CD4-positive, alpha-beta memory T cell (primary cell): ENCODE results near the gene CSNK1G3. TPM values are rescaled to one million over a fixed set of nuclear protein-coding genes. Genes with fewer than 3 reads are reported as not detected.

Experiments used
- CTCF ChIA-PET: fragments of 350-600 bp; sonication (Branson Sonifier 250); formaldehyde crosslinking; loops from one replicate; lab custom pipeline; 2021; ENCODE audit warnings: inconsistent platforms; ENCODE audit not compliant: partially characterized antibody; lab: Charles Lee
- POLR2A ChIA-PET: fragments of 350-600 bp; sonication (Branson Sonifier 250); formaldehyde crosslinking; loops from one replicate; lab custom pipeline; 2021; ENCODE audit not compliant: partially characterized antibody; lab: Charles Lee
- DNase-seq, 5 donors: peaks; one replicate each; pipeline versions ENCODE4 v3.0.0 to v3.0.0-alpha.2; 2020 to 2022; ENCODE audit warnings: mixed read lengths in 1 of 5
- H3K27ac ChIP-seq: one replicate; pipeline ENCODE4 v1.7.0; 2013; ENCODE audit warnings: low read depth, low read length
- H3K27me3 ChIP-seq: 2 replicates; pipeline ENCODE4 v1.7.0; 2013; ENCODE audit warnings: mild to moderate bottlenecking, low read length, moderate library complexity; ENCODE audit not compliant: insufficient read depth
- H3K36me3 ChIP-seq: 2 replicates; pipeline ENCODE4 v1.7.0; 2013; ENCODE audit warnings: mild to moderate bottlenecking, low read length, moderate library complexity; ENCODE audit not compliant: insufficient read depth
- H3K4me1 ChIP-seq: 2 replicates; pipeline ENCODE4 v1.7.0; 2013; ENCODE audit warnings: mild to moderate bottlenecking, low read length, moderate library complexity; ENCODE audit not compliant: insufficient read depth
- H3K4me3 ChIP-seq, 2 donors: one replicate each; pipeline ENCODE4 v1.7.0; 2013; ENCODE audit warnings: low read length in 2 of 2, mild to moderate bottlenecking in 1 of 2
- H3K9me3 ChIP-seq, 2 donors: one replicate each; pipeline ENCODE4 v1.7.0; 2013; ENCODE audit warnings: low read length in 2 of 2, control low read depth in 1 of 2; ENCODE audit not compliant: control insufficient read depth in 1 of 2
- H3K27ac Mint-ChIP-seq, 7 donors: one replicate each; pipeline ENCODE4 v1.8.0; 2020 to 2021; ENCODE audit warnings: mixed read lengths in 7 of 7, mild to moderate bottlenecking in 6 of 7, inconsistent platforms in 3 of 7, moderate library complexity in 3 of 7
- H3K27me3 Mint-ChIP-seq, 2 donors: one replicate each; pipeline ENCODE4 v1.8.0; 2020 to 2021; ENCODE audit warnings: mixed read lengths in 2 of 2
- H3K36me3 Mint-ChIP-seq, 2 donors: one replicate each; pipeline ENCODE4 v1.8.0; 2020 to 2021; ENCODE audit warnings: mixed read lengths in 2 of 2, inconsistent platforms in 1 of 2, mild to moderate bottlenecking in 1 of 2
- H3K4me1 Mint-ChIP-seq, 4 donors: one replicate each; pipeline ENCODE4 v1.8.0; 2020 to 2021; ENCODE audit warnings: mixed read lengths in 4 of 4, mild to moderate bottlenecking in 1 of 4
- H3K4me3 Mint-ChIP-seq, 8 donors: one replicate each; pipeline ENCODE4 v1.8.0; 2020 to 2021; ENCODE audit warnings: mixed read lengths in 8 of 8, mild to moderate bottlenecking in 7 of 8, moderate library complexity in 6 of 8, inconsistent platforms in 3 of 8
- H3K9me3 Mint-ChIP-seq, 8 donors: one replicate each; pipeline ENCODE4 v1.8.0; 2020 to 2021; ENCODE audit warnings: mixed read lengths in 8 of 8, mild to moderate bottlenecking in 5 of 8, inconsistent platforms in 3 of 8, moderate library complexity in 1 of 8
- intact Hi-C: fragments of 100-400 bp; cut with micrococcal nuclease; formaldehyde crosslinking; loops from one replicate; pipeline ENCODE4 v1.15.1; 2023
- polyA plus RNA-seq, 2 donors: library from polyadenylated mRNA; unstranded; fragments of 300-500 nt; fragmentation: Illumina TruSeq; gene quantifications; one replicate each; pipeline ENCODE4 v1.2.3, GENCODE V29; 2021
- total RNA-seq, 2 experiments: library from RNA; stranded (reverse); gene quantifications; one replicate each; pipeline ENCODE4 v1.2.3, GENCODE V29; 2021

The CSNK1G3 gene
- total and polyA plus RNA-seq, 4 experiments from 2014 or later: 23.2 to 93.0 (median 56.5) TPM

GRCh38 chr5:123512611-123513461 is 859 bp downstream of the CSNK1G3 start:
- H3K27me3 ChIP-seq: no peaks in the 10 kb centered on the region
- Mint-ChIP-seq H3K27ac (peak overlapping the region; percentile 87 to 98 (median 93)), H3K9me3 (no peaks in the 10 kb centered on the region), H3K4me1 (peaks cover 29 to 59% (median 40%) of the 10 kb centered on the region in 4 donors), H3K36me3 (peaks cover 0 to 9% of the 10 kb centered on the region in 2 donors), H3K27me3 (no peaks in the 10 kb centered on the region), H3K4me3 (peak overlapping the region; percentile 87 to 96 (median 92))
- peak overlapping the region; percentile 71 for H3K27ac ChIP-seq
- peak overlapping the region; percentile 40 to 75 for H3K4me3 ChIP-seq
- CTCF ChIA-PET: interaction anchor here (1.3 to 2.7 kb wide), 2 partner anchors 89 to 90 kb away, joined by 20 to 21 read pairs; partner anchors contain the start of gene CEP120
- no peaks in the 10 kb centered on the region for H3K36me3 ChIP-seq
- no peaks in the 10 kb centered on the region for H3K9me3 ChIP-seq
- POLR2A ChIA-PET: interaction anchor here (0.8 to 10.4 kb wide), 8 partner anchors 10 to 98 kb away, joined by 3 to 181 read pairs (median 3); partner anchors contain the start of gene CEP120
- intact Hi-C loops: loop anchor here (1.0 to 10.0 kb wide), 6 partner anchors 36 to 1551 kb away; partner anchors contain the start of genes CEP120, SNX2, SNX24 and SRFBP1
- H3K4me1 ChIP-seq: peaks cover 49% of the 10 kb centered on the region
- peak; percentile 37 to 57 (median 41) for DNase-seq

- Histone ChIP-seq H3K27me3 (no peaks in the 10 kb centered on the region), H3K9me3 (no peaks in the 10 kb centered on the region), H3K4me3 (no peak overlapping the region), H3K27ac (no peak overlapping the region), H3K36me3 (no peaks in the 10 kb centered on the region), H3K4me1 (peaks cover 55% of the 10 kb centered on the region)
- intact Hi-C loops: loop anchor here (5.0 to 10.0 kb wide), 3 partner anchors 98 to 1552 kb away; partner anchors contain the start of genes SNX24 and SRFBP1
- H3K27me3 Mint-ChIP-seq: no peaks in the 10 kb centered on the region
- peaks cover 0 to 9% of the 10 kb centered on the region in 2 donors for H3K36me3 Mint-ChIP-seq
- peak overlapping the region; percentile 10 to 90 (median 77) for H3K27ac Mint-ChIP-seq
- DNase-seq: no peak
- CTCF ChIA-PET: interaction anchor here (1.0 to 2.7 kb wide), 3 partner anchors 8 to 100 kb away, joined by 3 to 20 read pairs (median 3); partner anchors contain the start of gene CEP120
- H3K4me3 Mint-ChIP-seq: peak overlapping the region in 6 of 8 donors; percentile 8 to 59 (median 38)
- H3K4me1 Mint-ChIP-seq: peaks cover 40 to 76% (median 56%) of the 10 kb centered on the region in 4 donors
- POLR2A ChIA-PET: interaction anchor here (10.4 kb wide), 1 partner anchor 92 kb away, joined by 181 read pairs; the partner anchor contains the start of gene CEP120
- H3K9me3 Mint-ChIP-seq: no peaks in the 10 kb centered on the region
These were observed 2.8 kb downstream of the CSNK1G3 start for GRCh38 chr5:123514615-123515355.

- intact Hi-C loops: loop anchor here (10.0 kb wide), 1 partner anchor 671 kb away; the partner anchor contains the start of gene SNX24
- Mint-ChIP-seq H3K4me3 (peak overlapping the region in 7 of 8 donors; percentile 1 to 54 (median 21)), H3K36me3 (peaks cover 0 to 9% of the 10 kb centered on the region in 2 donors), H3K27ac (peak overlapping the region; percentile 3 to 88 (median 45)), H3K27me3 (no peaks in the 10 kb centered on the region), H3K4me1 (peaks cover 40 to 72% (median 56%) of the 10 kb centered on the region in 4 donors), H3K9me3 (no peaks in the 10 kb centered on the region)
- Histone ChIP-seq H3K36me3 (no peaks in the 10 kb centered on the region), H3K27me3 (no peaks in the 10 kb centered on the region), H3K27ac (no peak overlapping the region), H3K9me3 (no peaks in the 10 kb centered on the region), H3K4me3 (no peak overlapping the region), H3K4me1 (peaks cover 55% of the 10 kb centered on the region)
- DNase-seq: peak; percentile 50 to 77 (median 64)
- ChIA-PET POLR2A (interaction anchor here (10.4 kb wide), 1 partner anchor 93 kb away, joined by 181 read pairs; the partner anchor contains the start of gene CEP120), CTCF (no interaction called here)
These were observed 3.9 kb downstream of the CSNK1G3 start for GRCh38 chr5:123515904-123516303.

- intact Hi-C loops: loop anchor here (10.0 kb wide), 1 partner anchor 673 kb away; the partner anchor contains the start of gene SNX24
- Histone ChIP-seq H3K27me3 (no peaks in the 10 kb centered on the region), H3K27ac (no peak overlapping the region), H3K4me3 (no peak overlapping the region), H3K4me1 (peaks cover 49% of the 10 kb centered on the region), H3K36me3 (no peaks in the 10 kb centered on the region), H3K9me3 (no peaks in the 10 kb centered on the region)
- Mint-ChIP-seq H3K36me3 (peaks cover 0 to 3% of the 10 kb centered on the region in 2 donors), H3K4me1 (peaks cover 37 to 66% (median 50%) of the 10 kb centered on the region in 4 donors), H3K27me3 (no peaks in the 10 kb centered on the region), H3K4me3 (no peak overlapping the region), H3K9me3 (no peaks in the 10 kb centered on the region), H3K27ac (peak overlapping the region in 1 of 7 donors; percentile 15)
- CTCF ChIA-PET: interaction anchor here (0.7 to 2.0 kb wide), 2 partner anchors 43 to 94 kb away, joined by 3 to 8 read pairs; partner anchors contain the start of gene CEP120
- POLR2A ChIA-PET: interaction anchor here (2.2 kb wide), 1 partner anchor 94 kb away, joined by 11 read pairs; the partner anchor contains the start of gene CEP120
- no peak for DNase-seq
These were observed 5.5 kb downstream of the CSNK1G3 start for GRCh38 chr5:123517476-123517875.

GRCh38 chr5:123518111-123518510 is 6.1 kb downstream of the CSNK1G3 start:
- POLR2A ChIA-PET: interaction anchor here (2.2 kb wide), 1 partner anchor 95 kb away, joined by 11 read pairs; the partner anchor contains the start of gene CEP120
- Mint-ChIP-seq H3K4me1 (peaks cover 33 to 64% (median 48%) of the 10 kb centered on the region in 4 donors), H3K9me3 (no peaks in the 10 kb centered on the region), H3K36me3 (no peaks in the 10 kb centered on the region), H3K27me3 (no peaks in the 10 kb centered on the region), H3K27ac (peak overlapping the region in 1 of 7 donors; percentile 23), H3K4me3 (peak overlapping the region in 3 of 8 donors; percentile 7 to 34 (median 8))
- Histone ChIP-seq H3K27me3 (no peaks in the 10 kb centered on the region), H3K4me3 (no peak overlapping the region), H3K9me3 (no peaks in the 10 kb centered on the region), H3K36me3 (no peaks in the 10 kb centered on the region), H3K4me1 (peaks cover 48% of the 10 kb centered on the region), H3K27ac (no peak overlapping the region)
- DNase-seq: no peak
- CTCF ChIA-PET: interaction anchor here (0.7 to 2.0 kb wide), 2 partner anchors 43 to 95 kb away, joined by 3 to 8 read pairs; partner anchors contain the start of gene CEP120
- intact Hi-C loops: loop anchor here (10.0 kb wide), 1 partner anchor 673 kb away; the partner anchor contains the start of gene SNX24

- ChIA-PET POLR2A (interaction anchor here (1.4 kb wide), 1 partner anchor 16 kb away, joined by 3 read pairs; no protein-coding TSS in a partner anchor), CTCF (no interaction called here)
- H3K9me3 Mint-ChIP-seq: no peaks in the 10 kb centered on the region
- H3K27ac Mint-ChIP-seq: no peak overlapping the region
- Histone ChIP-seq H3K36me3 (no peaks in the 10 kb centered on the region), H3K27ac (no peak overlapping the region), H3K27me3 (no peaks in the 10 kb centered on the region), H3K9me3 (no peaks in the 10 kb centered on the region), H3K4me1 (peaks cover 25% of the 10 kb centered on the region), H3K4me3 (no peak overlapping the region)
- no peaks in the 10 kb centered on the region for H3K27me3 Mint-ChIP-seq
- DNase-seq: no peak
- peaks cover 0 to 2% of the 10 kb centered on the region in 2 donors for H3K36me3 Mint-ChIP-seq
- intact Hi-C loops: no loop called here
- H3K4me3 Mint-ChIP-seq: no peak overlapping the region
- peaks cover 30 to 51% (median 41%) of the 10 kb centered on the region in 4 donors for H3K4me1 Mint-ChIP-seq
These were observed 8.8 kb downstream of the CSNK1G3 start for GRCh38 chr5:123520677-123521247.
